Right atrium auricular region (tissue), 2 donors: ENCODE data around the gene SLIT1. TPM values are rescaled to one million over a fixed set of nuclear protein-coding genes. Genes with fewer than 3 reads are reported as not detected.
A peak's percentile ranks its signal among the peaks of the same experiment; 100 is the strongest.

Experiments
- DNase-seq: peaks from one replicate; pipeline ENCODE4 v3.0.0-alpha.2; 2019; ENCODE audit warnings: low spot score
- H3K27ac ChIP-seq, 2 donors: fragments of 200-600 bp; sonication (generic); 1 replicate in 1 of 2; 2 replicates in 1 of 2; pipeline ENCODE4 v1.5.1; 2016 to 2019
- H3K27me3 ChIP-seq, 2 donors: fragments of 200-600 bp; sonication (generic); one replicate each; pipeline versions ENCODE4 v1.5.1 to v1.6.0; 2017 to 2019
- H3K36me3 ChIP-seq: fragments of 200-600 bp; sonication (generic); one replicate; pipeline ENCODE4 v1.5.1; 2016
- H3K4me1 ChIP-seq, 2 donors: fragments of 200-600 bp; sonication (generic); one replicate each; pipeline versions ENCODE4 v1.5.1 to v1.6.0; 2017 to 2019
- H3K4me3 ChIP-seq, 2 donors: fragments of 200-600 bp; sonication (generic); 1 replicate in 1 of 2; 2 replicates in 1 of 2; pipeline ENCODE4 v1.5.1; 2017 to 2019; ENCODE audit warnings: mild to moderate bottlenecking in 1 of 2, moderate library complexity in 1 of 2
- H3K9me3 ChIP-seq, 2 donors: fragments of 200-600 bp; sonication (generic); one replicate each; pipeline ENCODE4 v1.5.1; 2019
- CTCF ChIP-seq, 2 donors: fragments of 200-600 bp; sonication (generic); IDR thresholded peaks; one replicate each; pipeline ENCODE4 v1.5.1; 2019; ENCODE audit warnings: antibody characterized with exemption in 2 of 2
- total RNA-seq, 2 donors: library from RNA; depleted of rRNA; stranded (reverse); fragments of >200 nt; gene quantifications; one replicate each; pipeline ENCODE4 v1.1.0, GENCODE V29; 2016

The SLIT1 gene
- total RNA-seq, 2 donors from 2014 or later: not detected

- H3K36me3 ChIP-seq: no peaks in the 10 kb centered on the region
- peaks cover 0 to 10% of the 10 kb centered on the region in 2 donors for H3K4me1 ChIP-seq
- no peak overlapping the region for H3K4me3 ChIP-seq
- no peak for DNase-seq
- no peak overlapping the region for H3K27ac ChIP-seq
- H3K9me3 ChIP-seq: no peaks in the 10 kb centered on the region
- H3K27me3 ChIP-seq: no peaks in the 10 kb centered on the region
- TF ChIP-seq CTCF (IDR thresholded peaks at IDR 0.05): no peak
These were observed 110.3 kb downstream of the SLIT1 start for GRCh38 chr10:97075421-97075820.

GRCh38 chr10:97074256-97075145 lies 111.3 kb downstream of the SLIT1 start:
- no peaks in the 10 kb centered on the region for H3K27me3 ChIP-seq

GRCh38 chr10:97072851-97073665 lies 112.7 kb downstream of the SLIT1 start:
- TF ChIP-seq CTCF (IDR thresholded peaks at IDR 0.05): peak; percentile 68 to 96
- H3K27me3 ChIP-seq: no peaks in the 10 kb centered on the region
- peak; percentile 89 for DNase-seq

More at GRCh38 chr10:97074256-97075145, 111.3 kb downstream of the SLIT1 start:
- H3K9me3 ChIP-seq: peaks cover 0 to 4% of the 10 kb centered on the region in 2 donors
- no peak overlapping the region for H3K27ac ChIP-seq
- H3K36me3 ChIP-seq: no peaks in the 10 kb centered on the region
- H3K4me1 ChIP-seq: peaks cover 0 to 10% of the 10 kb centered on the region in 2 donors
- no peak overlapping the region for H3K4me3 ChIP-seq
- DNase-seq: no peak
- no peak for TF ChIP-seq CTCF (IDR thresholded peaks at IDR 0.05)

GRCh38 chr10:97071496-97071895 lies 114.3 kb downstream of the SLIT1 start:
- Histone ChIP-seq H3K27me3 (no peaks in the 10 kb centered on the region), H3K9me3 (peaks cover 0 to 5% of the 10 kb centered on the region in 2 donors), H3K36me3 (no peaks in the 10 kb centered on the region), H3K4me1 (peaks cover 0 to 10% of the 10 kb centered on the region in 2 donors), H3K27ac (no peak overlapping the region), H3K4me3 (no peak overlapping the region)
- DNase-seq: no peak
- TF ChIP-seq CTCF (IDR thresholded peaks at IDR 0.05): no peak

More at GRCh38 chr10:97072851-97073665, 112.7 kb downstream of the SLIT1 start:
- Histone ChIP-seq H3K4me1 (peaks cover 0 to 10% of the 10 kb centered on the region in 2 donors), H3K27ac (no peak overlapping the region), H3K9me3 (peaks cover 0 to 5% of the 10 kb centered on the region in 2 donors), H3K4me3 (no peak overlapping the region), H3K36me3 (no peaks in the 10 kb centered on the region)

- Histone ChIP-seq H3K9me3 (peaks cover 0 to 5% of the 10 kb centered on the region in 2 donors), H3K4me1 (peaks cover 0 to 8% of the 10 kb centered on the region in 2 donors), H3K27ac (no peak overlapping the region), H3K36me3 (no peaks in the 10 kb centered on the region), H3K4me3 (no peak overlapping the region), H3K27me3 (no peaks in the 10 kb centered on the region)
- no peak for TF ChIP-seq CTCF (IDR thresholded peaks at IDR 0.05)
- no peak for DNase-seq
These were observed 116.0 kb downstream of the SLIT1 start for GRCh38 chr10:97069576-97070362.
